Ureter (tissue), 1 donor: ENCODE data around the gene AGPAT2. TPM values are rescaled to one million over a fixed set of nuclear protein-coding genes. Genes with fewer than 3 reads are reported as not detected.

Experiments
- DNase-seq: peaks from one replicate; pipeline ENCODE4 v3.0.0-alpha.2; 2020; ENCODE audit warnings: low spot score
- total RNA-seq: library from RNA; stranded (reverse); gene quantifications from one replicate; pipeline ENCODE4 v1.2.4, GENCODE V29; 2023
- donor health status: DM: yes; HTN: yes; CAD: no.

AGPAT2 gene
- total RNA-seq, result 52.2 TPM

DNA sequence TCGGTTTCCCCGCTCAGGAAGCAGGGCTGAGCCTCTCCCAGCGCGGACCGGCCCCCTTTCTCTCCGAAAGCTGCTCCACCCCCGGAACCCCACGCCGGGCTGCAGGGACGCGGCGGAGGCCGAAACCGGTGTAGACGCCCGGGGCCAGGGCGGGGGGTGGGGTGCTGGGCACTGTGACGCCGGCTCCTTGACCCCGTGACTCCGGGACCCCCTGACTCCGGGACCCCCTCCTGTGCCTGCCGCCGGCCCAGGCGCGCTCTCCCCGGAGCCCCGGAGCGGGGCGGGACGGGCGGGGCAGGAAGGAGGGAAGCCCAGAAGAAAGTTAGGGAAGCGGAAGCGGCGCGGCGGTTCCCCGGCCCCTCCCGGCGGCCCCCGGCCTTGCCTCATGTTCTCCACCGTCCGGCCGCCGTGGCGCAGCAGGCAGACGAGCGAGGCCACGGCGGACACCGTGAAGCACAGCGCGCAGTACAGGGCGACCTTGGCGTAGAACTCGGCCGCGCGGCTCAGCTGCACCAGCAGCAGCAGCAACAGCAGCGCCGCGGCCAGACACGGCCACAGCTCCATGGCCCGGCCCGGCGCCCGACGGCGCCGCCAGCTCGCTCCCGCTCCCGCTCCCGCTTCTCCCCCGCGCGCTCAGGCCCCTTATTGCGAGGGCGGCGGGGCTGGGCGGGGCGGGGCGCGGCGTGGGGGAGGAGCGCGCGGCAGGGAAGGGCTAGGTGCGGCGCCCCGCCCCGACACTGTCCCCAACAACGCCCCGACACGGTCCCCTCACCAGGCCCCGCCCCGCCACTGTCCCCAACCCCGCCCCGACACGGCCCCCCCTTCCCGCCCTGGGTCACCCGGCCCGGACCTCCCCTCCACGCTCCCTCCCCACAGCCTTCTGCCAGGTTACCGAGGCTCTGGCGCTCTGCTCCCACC, at the start of gene AGPAT2:
Gene AGPAT2, minus strand, starts transcription at position 664 of the 918 bp plus-strand sequence. Its CDS starts 100 bp downstream, at position 564.
- DNase-seq, result peak; percentile 71

DNA sequence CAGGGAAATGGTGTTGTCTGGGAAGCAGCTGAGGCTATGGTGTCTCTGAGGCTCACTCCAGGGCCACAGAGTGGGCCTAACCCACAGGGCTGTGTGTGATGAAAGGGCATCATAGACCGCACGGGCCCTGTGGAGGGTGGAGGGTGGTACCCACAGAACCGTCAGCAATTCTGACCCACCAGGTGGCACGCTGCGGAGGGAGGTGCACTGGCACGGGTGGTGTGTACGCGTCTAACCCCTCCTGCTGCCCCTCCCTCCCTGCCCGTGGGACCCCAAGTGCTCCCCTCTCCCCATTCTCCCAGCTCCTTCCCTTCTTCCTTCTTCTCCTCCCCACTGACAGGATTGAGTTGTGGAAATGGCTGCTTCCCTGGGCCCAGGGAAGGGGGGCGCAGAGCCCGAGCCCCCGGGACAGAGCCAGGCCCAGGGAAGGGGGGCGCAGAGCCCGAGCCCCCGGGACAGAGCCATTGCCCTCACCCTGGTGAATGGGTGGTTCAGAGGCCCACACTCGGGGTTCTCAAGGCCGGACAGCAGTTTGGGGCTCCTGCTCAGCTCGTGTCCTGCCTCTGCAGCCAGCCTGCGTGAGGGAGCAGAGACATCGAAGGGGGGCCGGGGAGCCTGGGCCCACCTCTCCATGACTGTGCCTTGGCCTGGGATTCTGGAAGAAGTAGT, 48.7 kb upstream of the AGPAT2 start:
- DNase-seq, result no peak

DNA sequence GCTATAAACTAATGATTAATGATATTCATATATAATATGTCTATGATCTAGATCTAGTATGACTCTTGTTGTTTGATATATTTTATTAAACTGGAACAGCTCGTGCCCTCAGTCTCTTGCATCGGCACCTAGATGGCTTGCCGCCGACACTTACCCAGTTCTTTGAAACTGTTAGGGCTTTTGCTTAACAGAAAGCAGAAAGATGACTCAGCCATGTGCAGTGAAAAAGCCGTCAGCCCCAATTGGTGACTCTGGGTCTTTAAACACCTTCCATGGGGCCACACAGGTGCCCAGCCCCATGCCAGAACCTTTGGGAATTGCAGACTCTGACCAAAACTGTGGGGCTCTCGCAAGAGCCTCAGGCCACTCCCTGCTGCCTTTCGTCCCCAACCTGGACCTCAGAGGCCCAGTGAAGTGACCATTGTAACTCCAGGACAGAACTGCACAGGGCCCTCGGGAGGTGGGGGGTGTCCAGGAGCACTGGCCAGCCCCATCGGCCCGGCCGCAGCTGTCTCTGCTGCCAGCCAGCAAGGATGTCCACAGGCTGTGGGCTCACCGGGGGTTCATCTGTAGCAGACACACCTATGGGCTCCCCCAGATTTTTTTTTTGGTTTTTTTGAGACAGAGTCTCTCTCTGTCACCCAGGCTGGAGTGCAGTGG, 47.7 kb upstream of the AGPAT2 start:
- DNase-seq, result no peak

DNA sequence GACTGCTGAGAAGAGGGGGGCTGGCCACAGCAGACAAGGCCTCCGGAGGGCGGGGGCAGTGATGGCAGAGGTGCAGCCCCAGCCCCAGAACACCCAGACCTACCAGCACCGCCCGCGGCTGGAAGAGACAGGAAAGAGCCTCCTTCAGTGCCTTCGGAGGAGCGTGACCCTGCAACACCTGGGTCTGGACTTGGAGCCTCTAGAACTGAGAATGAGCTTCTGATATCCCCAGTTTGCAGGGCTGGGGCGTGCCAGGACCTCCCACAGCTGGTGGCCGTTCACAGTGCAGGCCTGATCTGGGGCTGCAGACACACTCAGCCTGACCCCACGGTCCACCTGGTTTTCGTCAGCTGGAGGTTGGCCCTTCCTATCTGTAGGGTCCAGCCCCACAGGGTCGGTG, 46.4 kb upstream of the AGPAT2 start:
- no peak for DNase-seq

DNA sequence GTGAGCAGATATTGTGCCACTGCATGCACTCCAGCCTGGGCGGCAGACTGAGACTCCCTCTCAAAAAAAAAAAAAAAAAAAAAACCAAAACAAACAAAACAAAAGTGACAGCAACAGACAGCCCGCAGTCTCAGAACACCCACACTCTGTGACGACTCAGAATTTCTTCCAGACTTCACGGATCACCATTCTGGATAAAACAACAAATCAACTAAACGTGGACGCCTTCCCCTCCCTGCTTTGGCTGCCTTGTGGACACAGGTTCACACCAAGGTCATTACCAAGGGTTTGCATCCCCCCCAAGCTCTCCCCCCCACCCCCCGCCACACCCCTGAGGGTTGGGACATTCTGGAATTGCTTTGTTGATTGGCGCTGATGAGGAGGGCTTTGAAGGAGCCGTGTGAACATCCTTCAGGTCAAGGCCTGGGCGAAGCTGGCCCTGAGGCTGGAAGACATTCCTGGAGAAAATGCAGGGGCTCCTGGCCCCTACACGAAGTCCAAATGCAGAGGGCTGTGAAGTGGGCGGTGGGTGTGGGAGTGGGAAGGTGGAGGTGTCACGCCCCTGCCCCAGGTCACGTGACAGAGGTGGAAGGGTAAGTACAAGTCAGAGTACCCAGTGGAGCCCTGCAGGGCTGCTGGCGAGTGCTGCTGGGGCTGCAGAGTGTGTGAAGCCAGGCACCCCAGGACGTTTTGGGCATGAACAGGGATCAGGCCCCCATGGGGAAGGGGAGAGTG, 45.4 kb upstream of the AGPAT2 start:
- DNase-seq, result no peak

DNA sequence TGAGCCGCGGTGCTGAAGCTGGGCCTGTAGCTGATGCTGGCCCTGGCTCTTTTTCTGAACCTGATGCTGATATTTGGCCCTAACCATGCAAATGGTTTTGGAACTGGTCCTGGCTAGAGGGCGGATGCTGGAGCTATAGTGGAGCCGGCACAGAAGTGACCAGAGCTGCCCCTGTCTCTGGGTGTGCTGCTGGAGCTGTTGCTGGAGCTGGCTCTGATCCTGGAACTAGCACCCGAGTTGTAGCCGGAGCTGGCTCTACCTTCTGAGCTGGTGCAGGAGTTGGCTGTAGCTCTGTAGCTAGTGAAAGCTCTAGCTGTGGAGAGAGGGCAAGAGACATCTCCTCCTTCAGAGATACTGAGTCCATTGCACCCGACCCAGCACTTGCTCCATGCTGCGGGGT, 42.7 kb upstream of the AGPAT2 start:
- DNase-seq, result no peak

DNA sequence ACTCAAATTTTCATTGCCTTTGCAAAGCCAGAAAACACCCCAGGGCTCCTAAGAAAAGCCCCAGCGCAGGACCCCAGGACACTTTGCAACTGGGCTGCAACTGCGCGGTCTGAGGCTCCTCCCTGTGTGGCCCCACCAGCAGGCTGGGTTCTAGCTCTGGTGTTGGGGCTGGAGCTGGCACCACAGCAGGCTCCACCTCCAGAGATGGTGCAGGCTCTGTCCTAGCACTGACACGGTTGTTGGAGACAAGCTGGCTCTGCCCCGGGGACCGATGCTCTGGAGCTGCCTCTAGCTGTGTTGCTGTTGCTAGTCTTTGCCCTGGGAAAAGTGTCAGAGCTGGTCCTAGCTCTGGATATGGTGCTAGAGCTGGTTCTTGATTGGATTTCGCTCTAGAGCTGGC, 41.9 kb upstream of the AGPAT2 start:
- no peak for DNase-seq

DNA sequence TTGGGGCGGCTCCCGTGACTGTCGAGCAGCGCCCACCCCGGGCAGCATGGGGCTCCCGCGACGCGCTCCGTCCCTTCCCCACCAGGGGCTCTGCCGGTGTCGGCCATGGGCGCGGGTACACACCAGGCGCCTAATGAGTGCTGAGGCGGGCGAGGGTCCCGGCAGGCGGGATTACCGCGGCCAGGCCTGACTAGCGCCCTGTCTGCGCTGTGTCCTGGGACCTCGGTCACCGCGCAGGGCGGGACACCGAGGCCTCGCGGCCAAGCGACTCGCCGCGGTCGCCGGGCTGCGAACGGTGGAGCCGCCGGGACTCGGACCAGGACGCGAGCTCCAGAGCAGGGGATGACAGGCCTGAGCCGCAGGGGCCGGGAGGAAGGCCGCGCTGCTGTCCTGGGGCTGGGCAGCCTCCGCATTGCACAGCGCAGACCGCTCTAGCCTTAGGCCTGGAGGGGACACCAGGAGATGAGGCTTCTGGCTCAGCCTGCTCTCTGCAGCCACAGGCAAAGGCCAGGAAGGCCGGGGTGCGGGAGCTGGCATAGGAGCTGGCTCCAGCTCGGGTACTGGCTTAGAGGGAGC, 41.4 kb upstream of the AGPAT2 start:
- DNase-seq, result no peak

DNA sequence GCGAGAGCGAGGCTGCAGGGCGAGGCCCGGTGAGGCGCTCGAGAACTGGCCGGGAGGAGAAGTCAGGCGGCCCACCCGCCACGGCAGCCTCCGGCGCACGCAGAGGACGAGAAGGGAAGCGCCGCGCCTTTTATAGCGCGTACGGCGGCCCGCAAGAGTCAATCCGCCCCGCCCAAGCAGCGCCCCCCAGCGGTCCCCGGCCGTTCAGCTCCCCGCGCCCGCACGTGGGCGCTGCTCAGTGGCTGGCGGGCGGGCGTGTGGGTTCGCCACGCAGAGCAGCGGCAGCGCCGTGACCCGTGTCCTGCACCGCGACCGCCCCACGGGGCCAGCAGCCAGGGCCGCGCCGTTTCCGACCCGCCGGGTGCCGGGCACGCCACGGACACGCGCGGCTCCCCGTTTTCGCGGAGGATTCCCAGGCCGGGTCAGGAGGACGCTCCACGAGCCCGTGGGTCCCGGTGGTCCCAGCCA, 40.9 kb upstream of the AGPAT2 start:
- DNase-seq, result peak; percentile 92

DNA sequence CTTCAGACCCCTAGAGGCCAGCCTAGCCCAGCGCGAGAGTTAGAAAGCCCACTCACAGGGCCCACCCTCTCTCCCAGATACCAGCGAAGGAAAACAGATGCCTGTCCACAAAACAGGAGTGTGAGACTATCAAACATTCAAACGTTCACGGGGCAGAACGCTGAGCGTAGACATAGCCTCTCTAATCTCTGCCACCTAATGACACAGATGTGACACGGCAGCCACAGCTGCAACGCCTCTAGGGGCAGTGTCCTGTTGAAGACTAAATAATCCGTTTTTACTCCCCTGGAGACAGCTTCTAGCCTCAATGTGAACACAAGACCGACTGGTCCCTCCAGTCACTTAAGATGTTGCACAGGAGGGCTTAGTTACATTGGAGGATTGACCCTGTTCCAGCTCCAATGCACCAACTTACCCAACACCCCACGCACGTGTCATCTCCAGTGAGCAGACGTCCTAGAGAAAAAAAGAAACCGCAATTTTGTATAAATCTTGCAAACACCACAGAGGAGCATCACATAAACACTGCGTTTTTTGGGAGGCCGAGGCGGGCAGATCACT, 39.5 kb upstream of the AGPAT2 start:
- DNase-seq, result no peak

DNA sequence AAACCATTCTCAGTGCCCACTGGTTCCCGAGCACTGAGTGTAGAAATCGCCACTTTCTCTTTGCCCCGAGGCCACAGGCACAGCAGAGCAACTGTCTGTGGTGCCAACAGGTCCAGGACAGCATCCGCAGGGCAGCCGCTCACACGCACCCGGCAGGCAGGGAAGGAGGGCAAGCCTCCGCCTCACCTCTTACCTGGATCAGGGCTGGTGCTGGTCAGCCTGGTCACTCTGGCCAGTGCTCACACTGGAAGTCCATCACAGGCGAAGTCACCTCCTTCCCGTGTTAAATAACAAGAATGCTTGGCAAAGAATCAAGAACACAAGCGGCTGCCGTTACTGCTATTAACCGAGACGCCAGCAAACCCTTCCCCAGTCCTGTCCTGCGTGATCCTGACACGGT, 38.9 kb upstream of the AGPAT2 start:
- no peak for DNase-seq

DNA sequence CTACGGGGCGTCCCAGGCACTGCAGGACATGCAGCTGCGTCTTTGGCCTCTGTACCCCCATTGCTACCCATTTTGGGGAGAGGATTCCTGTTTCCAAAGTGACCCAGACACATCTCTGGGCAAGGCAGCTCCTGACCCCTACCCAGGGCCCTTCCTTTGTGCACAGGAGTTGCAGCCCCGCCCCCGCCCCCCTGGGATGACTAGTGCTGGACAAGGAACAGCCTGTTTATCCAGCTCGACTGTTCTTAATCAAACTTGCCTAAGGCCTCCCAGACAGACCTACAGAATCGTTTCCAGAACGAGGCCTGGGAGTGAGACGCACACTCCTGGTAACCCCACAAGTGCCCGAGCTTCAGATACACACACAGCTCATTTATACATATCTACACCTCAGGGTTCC, 38.4 kb upstream of the AGPAT2 start:
- DNase-seq, result no peak

DNA sequence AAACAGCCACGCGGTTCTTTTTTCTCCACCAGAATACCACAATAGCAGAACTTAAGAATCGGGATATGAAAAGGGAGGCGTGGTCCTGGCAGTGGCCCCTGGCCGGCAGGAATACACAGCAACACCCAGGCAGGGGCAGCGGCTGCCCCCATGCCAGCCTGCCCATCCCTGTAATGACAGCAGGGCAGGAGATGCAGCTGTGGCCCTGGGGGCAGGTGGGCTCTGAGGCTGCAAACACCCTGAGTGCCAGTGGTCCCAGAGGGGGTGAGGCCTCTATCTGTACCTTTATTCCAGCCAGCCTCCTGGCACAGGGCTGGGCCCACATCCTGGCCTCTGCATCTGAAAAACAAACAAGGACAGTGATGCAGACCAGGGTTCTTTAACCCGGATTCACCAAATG, 37.5 kb upstream of the AGPAT2 start:
- no peak for DNase-seq

DNA sequence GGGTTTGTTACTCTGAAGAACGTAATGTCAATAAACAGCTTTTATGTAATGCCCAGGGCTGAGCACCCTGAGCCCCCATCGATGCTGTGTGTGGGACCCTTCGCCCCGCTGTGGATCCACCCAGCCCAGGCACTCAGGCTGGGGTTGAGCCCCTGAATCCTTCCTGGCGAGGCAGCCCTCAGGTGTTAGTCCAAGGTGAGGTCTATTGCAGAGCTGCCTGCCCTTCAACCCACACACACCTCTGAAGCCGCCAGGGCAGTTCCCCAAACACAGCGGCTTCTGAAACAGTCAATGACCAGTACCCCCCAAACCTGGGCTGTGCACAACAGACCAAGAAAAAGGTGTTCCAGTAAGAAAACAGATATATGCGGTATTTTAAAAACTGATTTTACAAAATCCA, 36.7 kb upstream of the AGPAT2 start:
- no peak for DNase-seq

DNA sequence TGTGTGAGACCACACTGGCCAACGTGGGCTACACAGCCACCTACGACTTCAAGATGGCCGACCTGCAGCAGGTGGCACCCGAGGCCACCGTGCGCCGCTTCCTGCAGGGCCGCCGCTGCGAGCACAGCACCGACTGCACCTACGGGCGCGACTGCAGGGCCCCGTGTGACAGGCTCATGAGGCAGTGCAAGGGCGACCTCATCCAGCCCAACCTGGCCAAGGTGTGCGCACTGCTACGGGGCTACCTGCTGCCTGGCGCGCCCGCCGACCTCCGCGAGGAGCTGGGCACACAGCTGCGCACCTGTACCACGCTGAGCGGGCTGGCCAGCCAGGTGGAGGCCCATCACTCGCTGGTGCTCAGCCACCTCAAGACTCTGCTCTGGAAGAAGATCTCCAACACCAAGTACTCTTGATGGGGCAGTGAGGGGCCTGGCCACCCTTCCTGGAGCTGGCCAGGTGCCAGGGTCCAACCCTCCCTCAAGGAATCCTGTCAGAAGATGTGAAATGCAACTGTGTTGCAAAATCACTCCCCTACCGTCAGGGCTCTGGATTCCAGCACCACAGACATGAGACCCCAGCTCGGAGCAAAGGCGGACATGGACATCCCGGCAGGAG, 36.2 kb upstream of the AGPAT2 start:
- no peak for DNase-seq

DNA sequence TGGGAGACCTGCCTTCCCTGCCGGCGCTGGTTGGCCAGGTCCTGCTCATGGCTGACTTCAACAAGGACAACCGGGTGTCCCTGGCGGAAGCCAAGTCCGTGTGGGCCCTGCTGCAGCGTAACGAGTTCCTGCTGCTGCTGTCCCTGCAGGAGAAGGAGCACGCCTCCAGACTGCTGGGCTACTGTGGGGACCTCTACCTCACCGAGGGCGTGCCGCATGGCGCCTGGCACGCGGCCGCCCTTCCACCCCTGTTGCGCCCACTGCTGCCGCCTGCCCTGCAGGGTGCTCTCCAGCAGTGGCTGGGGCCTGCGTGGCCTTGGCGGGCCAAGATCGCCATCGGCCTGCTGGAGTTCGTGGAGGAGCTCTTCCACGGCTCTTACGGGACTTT, 35.7 kb upstream of the AGPAT2 start:
- DNase-seq, result no peak

DNA sequence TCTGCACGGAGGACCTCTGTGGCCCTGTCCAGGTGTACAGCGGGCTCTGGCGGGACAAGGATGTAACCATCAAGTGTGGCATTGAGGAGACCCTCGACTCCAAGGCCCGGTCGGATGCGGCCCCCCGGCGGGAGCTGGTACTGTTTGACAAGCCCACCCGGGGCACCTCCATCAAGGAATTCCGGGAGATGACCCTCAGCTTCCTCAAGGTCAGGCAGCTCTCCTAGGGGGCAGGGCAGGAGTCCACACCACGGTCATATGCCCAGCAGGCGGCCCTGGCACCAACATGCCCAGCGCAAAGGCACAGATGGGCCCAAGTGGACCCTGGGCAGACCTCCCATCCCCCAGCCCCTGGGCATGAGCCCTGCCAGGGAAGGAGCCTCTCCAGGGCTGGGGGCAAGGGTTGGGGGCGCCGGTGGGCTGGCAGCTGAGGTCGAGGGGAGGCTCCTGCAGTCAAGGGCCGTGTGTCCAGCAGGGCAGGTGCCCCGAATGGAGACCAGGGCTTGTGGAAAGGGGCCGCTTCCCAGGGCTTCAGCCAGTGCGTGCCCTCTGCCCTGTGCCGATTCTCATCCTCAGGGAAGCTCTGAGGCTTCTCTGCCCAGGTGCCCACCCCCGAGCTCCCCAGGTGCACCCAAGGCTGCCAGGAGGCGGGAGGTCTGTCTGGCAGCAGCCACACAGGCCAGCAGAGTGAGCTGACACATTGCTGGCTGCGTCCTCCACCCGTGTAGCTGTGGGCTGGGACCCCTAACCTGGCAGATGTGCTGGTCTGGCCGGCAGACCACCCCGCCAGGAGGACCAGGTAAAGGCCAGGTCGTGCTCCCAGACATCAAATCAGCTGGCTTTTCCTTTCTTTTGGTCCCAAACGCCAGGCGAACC, 35.1 kb upstream of the AGPAT2 start:
- DNase-seq, result no peak

DNA sequence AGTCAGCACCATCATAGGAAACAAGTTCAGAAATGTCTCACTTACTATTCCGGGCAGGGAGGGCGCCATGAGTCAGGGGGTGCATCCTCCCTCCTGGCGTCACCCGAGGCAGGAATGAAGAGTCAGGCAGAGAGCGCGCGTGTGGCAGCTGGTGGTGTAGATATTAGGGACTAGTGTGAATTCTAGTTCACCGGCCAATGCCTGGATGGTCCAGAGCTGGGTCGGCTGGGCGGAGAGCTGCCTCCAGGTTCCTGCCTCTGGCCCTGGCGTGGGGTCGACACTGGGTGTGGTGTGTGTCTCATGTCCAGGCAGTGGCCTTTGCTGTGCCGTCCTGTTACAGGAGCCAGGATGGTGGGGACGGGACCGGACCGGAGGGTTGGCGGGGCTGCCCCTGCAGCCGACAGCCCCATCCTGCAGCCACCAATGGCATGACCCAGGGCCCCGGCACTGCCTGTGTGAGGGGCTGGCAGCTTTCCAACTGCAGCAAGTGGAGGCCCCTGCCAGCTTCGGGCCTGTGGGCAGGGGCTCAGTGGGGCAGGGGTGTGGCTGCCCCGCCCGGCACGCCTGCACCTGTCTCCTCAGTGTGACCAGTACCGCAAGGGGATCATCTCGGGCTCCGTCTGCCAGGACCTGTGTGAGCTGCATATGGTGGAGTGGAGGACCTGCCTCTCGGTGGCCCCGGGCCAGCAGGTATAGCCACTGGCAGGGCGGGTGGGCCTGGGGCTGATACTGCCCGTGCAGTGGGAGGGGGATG, 34.3 kb upstream of the AGPAT2 start:
- no peak for DNase-seq

DNA sequence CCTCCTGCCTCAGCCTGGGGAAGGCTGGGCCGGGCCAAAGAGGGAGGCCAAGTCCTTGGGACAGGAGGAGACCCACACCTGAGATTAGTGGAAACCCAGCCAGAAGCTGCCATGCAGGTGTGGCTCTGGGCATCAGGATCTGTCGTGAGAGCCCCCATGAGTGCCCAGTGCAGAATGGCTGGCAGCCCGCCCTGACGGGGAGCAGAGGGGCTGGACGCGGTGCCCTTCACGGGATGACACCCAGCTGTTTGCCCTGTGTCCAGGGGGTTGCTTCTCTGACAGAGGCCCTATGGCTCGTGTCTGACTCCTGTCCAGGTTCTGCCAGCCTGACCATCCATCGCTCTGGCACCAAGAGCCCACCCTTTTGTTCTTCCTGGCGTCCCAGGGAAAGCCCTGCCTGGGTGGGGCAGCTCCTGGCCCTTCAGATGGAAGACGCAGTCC, 33.7 kb upstream of the AGPAT2 start:
- DNase-seq, result no peak
